SK-MEL-5 (cell line): ENCODE data around the gene LRRC14B. TPM values are rescaled to one million over a fixed set of nuclear protein-coding genes. Genes with fewer than 3 reads are reported as not detected.
A peak's percentile ranks its signal among the peaks of the same experiment; 100 is the strongest.
"Not testable (repeated sequence)": the region's sequence is repeated elsewhere in the genome, so short reads cannot be mapped to it uniquely, and the experiment has no call there.

ENCODE experiments used
- DNase-seq: peaks from one replicate; pipeline ENCODE4 v3.0.0-alpha.2; 2016; ENCODE audit warnings: low read depth, low spot score
- in situ Hi-C: cut with HindIII; loops from 2 replicates; pipeline ENCODE4 v1.10.0; 2016; ENCODE audit warnings: low sequenced_read_pairs, high pct_unique_total_duplicates, low pct_unique_long_range_greater_than_20kb
- total RNA-seq: library from RNA; depleted of rRNA; stranded (reverse); fragments of >200 nt; shearing (Covaris generic); gene quantifications from 2 replicates; pipeline ENCODE4 v1.2.3, GENCODE V29; 2014

LRRC14B gene
- total RNA-seq, 1 experiment from 2014 or later: not detected

- in situ Hi-C loops: no loop called here
- no peak for DNase-seq
These were observed 33.5 kb upstream of the LRRC14B start for GRCh38 chr5:157801-158200.

DNA sequence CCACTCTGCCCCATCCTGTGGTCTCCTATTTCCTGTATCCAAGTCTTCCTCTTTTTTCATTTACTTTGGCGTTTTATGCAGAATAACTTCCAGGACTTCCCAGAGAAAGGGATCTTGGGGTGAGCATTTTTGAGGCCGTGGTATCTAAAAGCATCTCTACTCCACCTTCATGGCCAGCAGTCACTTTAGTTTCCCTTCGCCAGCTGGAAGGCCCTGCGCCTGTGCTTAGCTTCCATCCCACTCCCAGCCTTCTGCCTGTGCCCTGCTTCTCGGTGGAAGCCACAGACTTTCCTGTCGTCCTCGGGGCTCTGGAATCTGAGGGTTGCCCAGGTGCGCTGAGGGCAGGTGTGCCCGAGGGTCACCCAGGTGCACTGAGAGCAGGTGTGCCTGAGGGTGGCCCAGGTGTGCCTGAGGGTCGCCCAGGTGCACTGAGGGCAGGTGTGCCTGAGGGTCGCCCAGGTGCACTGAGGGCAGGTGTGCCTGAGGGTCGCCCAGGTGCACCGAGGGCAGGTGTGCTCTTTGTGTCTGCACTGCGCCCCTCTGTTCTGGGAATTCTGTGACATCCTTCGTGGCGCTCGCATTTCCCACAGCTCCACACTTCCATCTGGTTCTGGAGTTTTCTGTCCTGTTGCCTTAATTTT is 32.4 kb upstream of the LRRC14B start:
- no peak for DNase-seq
- in situ Hi-C loops: no loop called here

- no peak for DNase-seq
- in situ Hi-C loops: no loop called here
These were observed 31.7 kb upstream of the LRRC14B start for GRCh38 chr5:159448-160172.

GRCh38 chr5:160173-160510 is 31.2 kb upstream of the LRRC14B start:
- DNase-seq: no peak
- in situ Hi-C loops: no loop called here

DNA sequence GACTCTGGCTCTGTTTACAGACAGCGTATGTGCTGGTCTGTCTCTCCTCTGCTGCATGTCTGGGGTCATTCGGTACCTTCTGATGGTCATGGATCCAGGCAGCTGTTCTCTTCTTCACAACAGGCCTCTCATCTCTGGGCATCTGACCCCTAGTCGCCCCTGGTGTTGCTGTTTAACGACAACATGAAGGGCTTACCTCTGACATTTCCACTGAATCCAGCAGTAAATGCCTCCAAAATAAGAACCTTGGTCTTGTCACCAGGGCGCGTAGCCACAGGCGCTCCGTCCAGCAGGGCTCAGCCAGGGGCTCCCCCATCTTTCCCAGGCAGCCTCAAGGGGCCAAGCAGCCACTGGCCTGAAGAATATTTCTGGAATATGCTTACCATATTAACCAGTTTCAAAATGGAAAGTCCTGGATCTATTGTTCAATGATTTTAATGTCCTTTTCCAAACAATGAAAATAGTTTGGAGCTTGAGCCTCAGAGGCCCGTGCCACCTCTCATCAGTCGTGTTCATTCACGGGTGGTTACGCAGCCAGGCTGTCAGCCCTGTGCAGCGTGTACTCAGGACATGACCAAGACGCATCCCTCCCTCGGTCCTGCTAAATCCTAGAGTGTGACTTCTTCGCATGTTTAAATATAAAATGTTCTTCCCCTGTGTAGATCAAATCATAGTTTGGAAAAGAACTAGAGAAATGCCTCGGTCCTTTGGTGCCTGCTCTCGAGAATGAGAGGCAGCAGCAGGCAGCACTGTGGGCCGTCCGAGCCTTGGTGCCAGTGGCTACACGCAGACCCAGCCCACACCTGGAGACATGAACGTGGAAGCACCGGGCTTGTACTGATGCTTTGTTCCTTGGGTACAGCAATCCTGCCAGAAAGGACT is 30.1 kb upstream of the LRRC14B start:
- in situ Hi-C loops: no loop called here
- DNase-seq: no peak

DNA sequence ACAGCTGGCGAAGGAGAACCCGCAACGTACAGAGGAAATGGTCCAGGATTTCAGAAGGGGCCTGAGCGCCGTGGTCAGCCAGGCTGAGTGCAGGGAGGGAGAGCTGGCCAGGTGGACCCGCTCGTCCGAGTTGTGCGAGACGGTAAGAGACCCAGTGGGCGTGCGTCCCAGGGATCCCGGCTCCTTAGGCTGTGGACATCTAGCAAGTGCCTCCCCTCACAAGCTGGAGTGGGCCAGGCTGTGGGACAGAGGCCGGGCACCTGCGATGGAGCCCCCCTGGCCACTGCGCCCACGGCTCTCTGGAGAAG is 29.5 kb upstream of the LRRC14B start:
- no peak for DNase-seq

GRCh38 chr5:162190-162564 is 29.1 kb upstream of the LRRC14B start:
- in situ Hi-C loops: no loop called here

More for the DNA sequence above, 29.5 kb upstream of the LRRC14B start:
- in situ Hi-C loops: no loop called here

GRCh38 chr5:162565-163337 is 28.5 kb upstream of the LRRC14B start:
- in situ Hi-C loops: no loop called here
- DNase-seq: no peak

More at GRCh38 chr5:162190-162564, 29.1 kb upstream of the LRRC14B start:
- DNase-seq: no peak

DNA sequence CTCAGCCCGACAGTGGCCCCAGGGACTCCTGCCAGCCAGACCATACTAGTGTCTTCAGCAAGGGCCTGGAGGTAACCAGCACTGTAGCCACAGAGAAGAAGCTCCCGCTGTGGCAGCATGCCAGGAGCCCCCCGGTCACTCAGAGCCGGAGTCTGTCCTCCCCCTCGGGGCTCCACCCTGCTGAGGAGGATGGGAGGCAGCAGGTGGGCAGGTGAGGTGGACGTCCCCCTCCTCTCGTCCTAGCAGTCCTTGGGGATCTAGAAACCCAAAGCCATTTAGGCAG is 28.0 kb upstream of the LRRC14B start:
- in situ Hi-C loops: no loop called here
- DNase-seq: no peak

GRCh38 chr5:163841-164240 is 27.5 kb upstream of the LRRC14B start:
- no peak for DNase-seq
- in situ Hi-C loops: no loop called here

- in situ Hi-C loops: no loop called here
- DNase-seq: peak; percentile 27
These were observed 27.1 kb upstream of the LRRC14B start for GRCh38 chr5:164244-164643.

- in situ Hi-C loops, DNase-seq: not testable (repeated sequence)
These were observed 26.5 kb upstream of the LRRC14B start for GRCh38 chr5:164783-165182.

DNA sequence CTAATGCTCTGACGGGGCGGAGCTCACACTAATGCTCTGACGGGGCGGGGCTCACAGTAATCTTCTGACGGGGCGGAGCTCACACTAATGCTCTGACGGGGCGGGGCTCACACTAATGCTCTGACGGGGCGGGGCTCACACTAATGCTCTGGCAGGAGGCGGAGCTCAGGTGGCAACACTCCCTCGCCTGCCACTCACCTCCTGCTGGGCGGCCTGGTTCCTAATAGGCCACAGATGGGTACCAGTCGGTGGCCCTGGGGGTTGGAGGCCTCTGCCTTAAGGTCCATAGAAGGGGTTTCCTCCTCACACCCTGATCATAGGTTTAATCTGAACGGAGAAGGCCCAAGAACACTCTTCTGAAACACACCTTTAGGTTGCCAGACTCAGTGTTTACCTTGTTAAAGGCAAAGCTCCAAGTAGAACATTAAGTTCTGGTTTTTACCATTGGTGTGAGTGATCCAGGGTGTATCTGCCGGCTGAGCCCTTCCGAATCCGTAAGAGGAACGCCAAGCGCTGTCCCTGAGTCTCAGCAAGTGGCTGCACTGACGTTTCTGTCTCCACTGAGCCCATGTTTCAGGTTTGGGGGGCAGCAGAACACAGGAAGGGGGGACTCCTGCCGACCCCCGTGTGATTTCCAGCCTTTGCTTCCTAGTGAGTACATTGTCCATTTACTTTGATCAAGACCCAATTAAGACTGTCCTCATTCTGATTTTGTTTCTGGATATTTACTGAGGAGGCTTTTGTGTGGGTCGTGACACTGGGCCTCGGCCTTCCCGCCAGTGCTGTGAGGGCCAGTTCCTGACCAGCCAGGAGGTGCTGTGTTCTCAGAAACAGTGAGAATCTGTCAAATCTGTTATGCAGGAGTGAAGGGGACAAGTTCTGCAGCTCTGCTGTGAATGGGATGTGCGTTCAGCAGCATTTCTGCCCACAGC is 24.6 kb upstream of the LRRC14B start:
- in situ Hi-C loops: no loop called here
- no peak for DNase-seq

DNA sequence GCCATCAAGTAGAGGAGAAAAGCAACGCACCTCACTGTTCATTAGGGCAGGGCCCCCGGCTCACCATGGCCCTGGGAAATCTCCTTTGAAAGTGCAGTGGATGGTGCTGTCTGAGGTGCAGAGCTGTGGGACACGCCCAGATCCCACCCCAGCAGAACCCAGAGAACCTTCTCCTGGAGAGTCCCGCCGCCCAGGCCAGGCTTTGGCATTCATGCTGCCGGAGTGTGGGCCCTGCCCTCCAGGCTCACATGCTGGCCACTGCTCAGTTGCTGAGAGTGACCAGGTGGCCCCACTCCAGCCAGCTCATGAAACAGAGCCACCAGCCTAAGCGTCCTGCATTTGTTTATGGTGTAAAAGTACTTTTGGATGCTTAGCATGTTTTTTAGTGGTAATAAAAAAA is 23.8 kb upstream of the LRRC14B start:
- DNase-seq: no peak
- in situ Hi-C loops: no loop called here

DNA sequence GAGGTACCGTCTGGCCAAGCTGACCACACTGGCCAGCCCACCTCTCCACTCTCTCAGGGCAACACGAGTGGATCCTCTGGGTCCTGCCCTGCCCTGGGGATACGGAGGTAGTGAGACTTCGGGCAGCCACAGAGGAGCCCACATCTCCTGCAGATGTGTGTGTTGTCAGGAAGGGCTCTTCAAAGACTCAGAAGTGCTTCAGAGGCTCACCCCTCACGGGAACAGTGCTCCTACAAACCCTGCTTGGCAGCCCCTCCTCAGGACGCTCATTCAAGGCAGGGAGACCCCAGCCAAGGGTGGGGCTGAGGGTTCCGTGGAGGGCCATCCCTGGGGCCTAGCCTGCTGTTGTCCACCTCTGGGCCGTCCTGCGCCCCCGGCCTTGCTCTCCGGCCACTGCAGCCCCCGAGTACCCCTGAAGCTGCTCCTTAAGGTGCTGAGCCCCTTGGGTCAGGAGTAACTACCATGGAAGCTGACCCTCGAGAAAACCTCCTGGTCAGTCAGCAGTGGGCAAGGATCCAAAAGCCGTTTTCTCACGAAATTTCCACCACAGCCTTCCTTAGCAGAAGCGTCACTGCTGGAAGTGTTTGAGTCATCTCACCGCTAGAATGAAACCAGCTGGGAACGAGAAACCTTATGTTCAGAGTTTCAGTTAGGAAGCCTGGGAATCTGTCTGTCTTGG is 23.2 kb upstream of the LRRC14B start:
- in situ Hi-C loops: no loop called here
- DNase-seq: peak; percentile 10

DNA sequence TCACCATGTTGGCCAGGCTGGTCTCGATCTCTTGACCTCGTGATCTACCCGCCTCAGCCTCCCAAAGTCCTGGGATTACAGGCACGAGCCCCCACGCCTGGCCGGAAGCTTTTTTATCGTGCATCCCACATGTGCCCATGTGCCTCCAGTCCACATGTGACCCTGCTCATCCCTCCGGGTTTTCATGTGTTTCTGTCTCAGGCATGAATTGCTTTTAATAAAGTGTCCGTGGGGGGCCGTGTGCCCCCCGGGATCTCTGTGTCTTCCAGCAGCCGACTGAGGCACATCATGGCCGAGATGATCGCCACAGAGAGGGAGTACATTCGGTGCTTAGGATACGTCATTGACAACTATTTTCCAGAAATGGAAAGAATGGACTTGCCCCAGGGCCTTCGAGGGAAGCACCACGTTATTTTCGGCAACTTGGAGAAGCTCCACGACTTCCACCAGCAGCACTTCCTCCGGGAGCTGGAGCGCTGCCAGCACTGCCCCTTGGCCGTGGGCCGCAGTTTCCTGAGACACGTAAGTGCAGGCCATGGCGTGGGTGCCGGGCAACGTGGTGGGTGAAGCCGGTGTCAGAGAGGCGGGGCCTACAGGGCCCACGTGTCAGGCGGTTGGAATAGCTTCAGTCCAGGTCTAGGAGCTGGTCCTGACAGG is 22.1 kb upstream of the LRRC14B start:
- in situ Hi-C loops: no loop called here
- peak; percentile 28 for DNase-seq
